Breast epithelium (tissue), 4 donors: ENCODE measurements around the gene TRIM37. TPM values are rescaled to one million over a fixed set of nuclear protein-coding genes. Genes with fewer than 3 reads are reported as not detected.

Experiments
- DNase-seq, 2 donors: peaks; one replicate each; pipeline ENCODE4 v3.0.0-alpha.2; 2019; ENCODE audit warnings: low spot score in 2 of 2
- H3K27ac ChIP-seq, 2 donors: fragments of 200-600 bp; sonication (generic) in 1 of 2; one replicate each; pipeline ENCODE4 v1.5.1; 2016 to 2019; ENCODE audit warnings: mild to moderate bottlenecking in 1 of 2
- H3K27me3 ChIP-seq, 2 donors: fragments of 200-600 bp; sonication (generic) in 1 of 2; one replicate each; pipeline versions ENCODE4 v1.5.1 to v1.6.0; 2017 to 2019; ENCODE audit warnings: control low read depth in 1 of 2, mild to moderate bottlenecking in 1 of 2
- H3K36me3 ChIP-seq: fragments of 200-600 bp; one replicate; pipeline ENCODE4 v1.5.1; 2019
- H3K4me1 ChIP-seq, 2 donors: fragments of 200-600 bp; sonication (generic); one replicate each; pipeline ENCODE4 v1.5.1; 2016 to 2019; ENCODE audit warnings: control low read depth in 1 of 2
- H3K4me3 ChIP-seq, 3 donors: fragments of 200-600 bp; sonication (generic); 1 replicate in 2 of 3; 2 replicates in 1 of 3; pipeline ENCODE4 v1.5.1; 2016 to 2019; ENCODE audit warnings: mild to moderate bottlenecking in 3 of 3, moderate library complexity in 2 of 3
- H3K9me3 ChIP-seq, 2 donors: fragments of 200-600 bp; sonication (generic) in 1 of 2; one replicate each; pipeline ENCODE4 v1.5.1; 2016 to 2019; ENCODE audit warnings: control low read depth in 1 of 2
- CTCF ChIP-seq, 3 donors: fragments of 450-650 bp; IDR thresholded peaks; one replicate each; pipeline ENCODE4 v1.5.1; 2016 to 2017; ENCODE audit warnings: antibody characterized with exemption in 3 of 3, mild to moderate bottlenecking in 3 of 3, moderate library complexity in 3 of 3
- POLR2A ChIP-seq: fragments of 450-650 bp; IDR thresholded peaks from one replicate; pipeline ENCODE4 v1.6.1; 2016; ENCODE audit warnings: antibody characterized with exemption, mild to moderate bottlenecking, moderate library complexity
- POLR2AphosphoS5 ChIP-seq, 3 donors: sonication (generic); formaldehyde crosslinking; IDR thresholded peaks; one replicate each; pipeline ENCODE4 v1.6.1; 2017; ENCODE audit warnings: antibody characterized with exemption in 3 of 3
- intact Hi-C: fragments of 100-400 bp; cut with DNase I; formaldehyde crosslinking; loops from one replicate; pipeline ENCODE4 v1.15.1; 2023; ENCODE audit warnings: low total_unique reads
- total RNA-seq, 3 donors: library from RNA; depleted of rRNA; stranded (reverse); fragments of >200 nt; gene quantifications; one replicate each; pipeline ENCODE4 v1.1.0, GENCODE V29; 2016

The TRIM37 gene
- total RNA-seq, 3 donors from 2014 or later, result 18.7 to 24.6 (median 20.9) TPM

GRCh38 chr17:58989629-58990028, 117.1 kb downstream of the TRIM37 start:
- Histone ChIP-seq H3K9me3 (no peaks in the 10 kb centered on the region), H3K27me3 (no peaks in the 10 kb centered on the region), H3K36me3 (no peaks in the 10 kb centered on the region), H3K4me3 (no peak overlapping the region), H3K27ac (no peak overlapping the region), H3K4me1 (no peaks in the 10 kb centered on the region)
- intact Hi-C loops, result no loop called here
- no peak for DNase-seq
- TF ChIP-seq POLR2AphosphoS5 (IDR thresholded peaks at IDR 0.05) (no peak), CTCF (IDR thresholded peaks at IDR 0.05) (no peak), POLR2A (no peak)

GRCh38 chr17:58985971-58986370, 120.7 kb downstream of the TRIM37 start:
- no peak for DNase-seq

GRCh38 chr17:58985367-58985766, 121.3 kb downstream of the TRIM37 start:
- H3K4me3 ChIP-seq, result no peak overlapping the region
- intact Hi-C loops, result no loop called here
- no peak for TF ChIP-seq POLR2AphosphoS5 (IDR thresholded peaks at IDR 0.05)
- TF ChIP-seq CTCF (IDR thresholded peaks at IDR 0.05), result no peak
- no peak for TF ChIP-seq POLR2A
- H3K9me3 ChIP-seq, result no peaks in the 10 kb centered on the region
- H3K27ac ChIP-seq, result no peak overlapping the region
- DNase-seq, result no peak
- no peaks in the 10 kb centered on the region for H3K36me3 ChIP-seq
- no peaks in the 10 kb centered on the region for H3K4me1 ChIP-seq
- H3K27me3 ChIP-seq, result no peaks in the 10 kb centered on the region

More at GRCh38 chr17:58985971-58986370, 120.7 kb downstream of the TRIM37 start:
- no peaks in the 10 kb centered on the region for H3K9me3 ChIP-seq
- intact Hi-C loops, result no loop called here
- no peaks in the 10 kb centered on the region for H3K4me1 ChIP-seq
- no peaks in the 10 kb centered on the region for H3K36me3 ChIP-seq
- TF ChIP-seq CTCF (IDR thresholded peaks at IDR 0.05) (no peak), POLR2A (no peak), POLR2AphosphoS5 (IDR thresholded peaks at IDR 0.05) (no peak)
- H3K4me3 ChIP-seq, result no peak overlapping the region
- H3K27me3 ChIP-seq, result no peaks in the 10 kb centered on the region
- H3K27ac ChIP-seq, result no peak overlapping the region

GRCh38 chr17:58982626-58983025, 124.1 kb downstream of the TRIM37 start:
- H3K9me3 ChIP-seq, result no peaks in the 10 kb centered on the region
- H3K27me3 ChIP-seq, result no peaks in the 10 kb centered on the region
- H3K4me3 ChIP-seq, result no peak overlapping the region
- no peak for TF ChIP-seq CTCF (IDR thresholded peaks at IDR 0.05)
- TF ChIP-seq POLR2AphosphoS5 (IDR thresholded peaks at IDR 0.05), result no peak
- TF ChIP-seq POLR2A, result no peak
- intact Hi-C loops, result no loop called here
- DNase-seq, result no peak
- no peaks in the 10 kb centered on the region for H3K4me1 ChIP-seq
- H3K36me3 ChIP-seq, result no peaks in the 10 kb centered on the region
- H3K27ac ChIP-seq, result no peak overlapping the region

GRCh38 chr17:58980706-58981481, 125.8 kb downstream of the TRIM37 start:
- intact Hi-C loops, result no loop called here
- no peaks in the 10 kb centered on the region for H3K27me3 ChIP-seq
- no peak overlapping the region for H3K4me3 ChIP-seq
- no peaks in the 10 kb centered on the region for H3K36me3 ChIP-seq
- H3K27ac ChIP-seq, result no peak overlapping the region
- no peaks in the 10 kb centered on the region for H3K4me1 ChIP-seq
- no peaks in the 10 kb centered on the region for H3K9me3 ChIP-seq
- DNase-seq, result no peak
- TF ChIP-seq POLR2AphosphoS5 (IDR thresholded peaks at IDR 0.05), result no peak
- TF ChIP-seq CTCF (IDR thresholded peaks at IDR 0.05), result no peak
- TF ChIP-seq POLR2A, result no peak
